Stimulated activated memory B cell treated with anti-CD40 and anti-IgM and Interleukin-4, amounts not matched to agents 10 μg/mL and 1 μg/mL and 100 μg/mL, for 72 hours (primary cell): Measurements from ENCODE around the gene CNTN4.

Experiments used
- ATAC-seq: fragments of 150-1000 bp; cut with Tn5 transposase; 2 replicates; pipeline ENCODE4 v1.10.0; 2021
- H3K27ac Mint-ChIP-seq: one replicate; pipeline ENCODE4 v1.8.0; 2022; ENCODE audit warnings: mild to moderate bottlenecking, mixed read lengths
- H3K27me3 Mint-ChIP-seq: one replicate; pipeline ENCODE4 v1.8.0; 2022; ENCODE audit warnings: mixed read lengths
- H3K36me3 Mint-ChIP-seq: one replicate; pipeline ENCODE4 v1.8.0; 2022; ENCODE audit warnings: mixed read lengths
- H3K4me1 Mint-ChIP-seq: one replicate; pipeline ENCODE4 v1.8.0; 2022; ENCODE audit warnings: mixed read lengths
- H3K4me3 Mint-ChIP-seq: one replicate; pipeline ENCODE4 v1.8.0; 2022; ENCODE audit warnings: mild to moderate bottlenecking, moderate library complexity, mixed read lengths
- H3K9me3 Mint-ChIP-seq: one replicate; pipeline ENCODE4 v1.8.0; 2022; ENCODE audit warnings: mixed read lengths

The CNTN4 gene

GRCh38 chr3:2283818-2284217 is 185.2 kb downstream of the CNTN4 start:
- Mint-ChIP-seq H3K27me3 (no peaks in the 10 kb centered on the region), H3K27ac (no peak overlapping the region), H3K4me3 (no peak overlapping the region), H3K9me3 (peaks cover 2% of the 10 kb centered on the region), H3K36me3 (no peaks in the 10 kb centered on the region), H3K4me1 (no peaks in the 10 kb centered on the region)
- no peak for ATAC-seq

GRCh38 chr3:2300938-2301337 is 202.3 kb downstream of the CNTN4 start:
- no peaks in the 10 kb centered on the region for H3K27me3 Mint-ChIP-seq
- ATAC-seq = no peak

GRCh38 chr3:2301361-2301760 is 202.7 kb downstream of the CNTN4 start:
- no peak for ATAC-seq
- Mint-ChIP-seq H3K36me3 (no peaks in the 10 kb centered on the region), H3K27ac (no peak overlapping the region), H3K4me1 (no peaks in the 10 kb centered on the region), H3K27me3 (no peaks in the 10 kb centered on the region), H3K9me3 (peaks cover 2% of the 10 kb centered on the region), H3K4me3 (no peak overlapping the region)

More at GRCh38 chr3:2300938-2301337, 202.3 kb downstream of the CNTN4 start:
- Mint-ChIP-seq H3K4me1 (no peaks in the 10 kb centered on the region), H3K36me3 (no peaks in the 10 kb centered on the region), H3K4me3 (no peak overlapping the region), H3K9me3 (peaks cover 2% of the 10 kb centered on the region), H3K27ac (no peak overlapping the region)

GRCh38 chr3:2303566-2303965 is 204.9 kb downstream of the CNTN4 start:
- Mint-ChIP-seq H3K27ac (no peak overlapping the region), H3K9me3 (peaks cover 2% of the 10 kb centered on the region), H3K36me3 (no peaks in the 10 kb centered on the region), H3K4me1 (no peaks in the 10 kb centered on the region), H3K4me3 (no peak overlapping the region), H3K27me3 (no peaks in the 10 kb centered on the region)
- ATAC-seq = no peak

- Mint-ChIP-seq H3K4me3 (no peak overlapping the region), H3K36me3 (no peaks in the 10 kb centered on the region), H3K27me3 (no peaks in the 10 kb centered on the region), H3K9me3 (peaks cover 3% of the 10 kb centered on the region), H3K4me1 (no peaks in the 10 kb centered on the region), H3K27ac (no peak overlapping the region)
- ATAC-seq = no peak
Observed at GRCh38 chr3:2311022-2311421, 212.4 kb downstream of the CNTN4 start.

GRCh38 chr3:2317521-2317920 is 218.9 kb downstream of the CNTN4 start:
- ATAC-seq = no peak
- no peak overlapping the region for H3K27ac Mint-ChIP-seq
- H3K36me3 Mint-ChIP-seq = no peaks in the 10 kb centered on the region
- peaks cover 2% of the 10 kb centered on the region for H3K9me3 Mint-ChIP-seq
- no peak overlapping the region for H3K4me3 Mint-ChIP-seq
- H3K27me3 Mint-ChIP-seq = no peaks in the 10 kb centered on the region
- no peaks in the 10 kb centered on the region for H3K4me1 Mint-ChIP-seq

- no peak for ATAC-seq
- H3K4me1 Mint-ChIP-seq = no peaks in the 10 kb centered on the region
- no peaks in the 10 kb centered on the region for H3K36me3 Mint-ChIP-seq
- no peak overlapping the region for H3K4me3 Mint-ChIP-seq
- H3K9me3 Mint-ChIP-seq = no peaks in the 10 kb centered on the region
- H3K27me3 Mint-ChIP-seq = no peaks in the 10 kb centered on the region
- no peak overlapping the region for H3K27ac Mint-ChIP-seq
Observed at GRCh38 chr3:2334921-2335320, 236.3 kb downstream of the CNTN4 start.

- Mint-ChIP-seq H3K9me3 (no peaks in the 10 kb centered on the region), H3K36me3 (no peaks in the 10 kb centered on the region), H3K4me1 (no peaks in the 10 kb centered on the region), H3K4me3 (no peak overlapping the region), H3K27ac (no peak overlapping the region), H3K27me3 (no peaks in the 10 kb centered on the region)
- no peak for ATAC-seq
Observed at GRCh38 chr3:2343031-2343682, 244.5 kb downstream of the CNTN4 start.

GRCh38 chr3:2352134-2352762 is 253.6 kb downstream of the CNTN4 start:
- no peaks in the 10 kb centered on the region for H3K36me3 Mint-ChIP-seq
- H3K9me3 Mint-ChIP-seq = peaks cover 3% of the 10 kb centered on the region
- no peak overlapping the region for H3K27ac Mint-ChIP-seq
- no peaks in the 10 kb centered on the region for H3K4me1 Mint-ChIP-seq
- no peak for ATAC-seq
- H3K4me3 Mint-ChIP-seq = no peak overlapping the region
- H3K27me3 Mint-ChIP-seq = no peaks in the 10 kb centered on the region

- H3K27ac Mint-ChIP-seq = no peak overlapping the region
- H3K27me3 Mint-ChIP-seq = no peaks in the 10 kb centered on the region
- peaks cover 3% of the 10 kb centered on the region for H3K9me3 Mint-ChIP-seq
- no peak for ATAC-seq
- H3K4me3 Mint-ChIP-seq = no peak overlapping the region
- no peaks in the 10 kb centered on the region for H3K36me3 Mint-ChIP-seq
- H3K4me1 Mint-ChIP-seq = no peaks in the 10 kb centered on the region
Observed at GRCh38 chr3:2354702-2355101, 256.0 kb downstream of the CNTN4 start.

- Mint-ChIP-seq H3K9me3 (peaks cover 3% of the 10 kb centered on the region), H3K27ac (no peak overlapping the region), H3K4me1 (no peaks in the 10 kb centered on the region), H3K27me3 (no peaks in the 10 kb centered on the region), H3K36me3 (no peaks in the 10 kb centered on the region), H3K4me3 (no peak overlapping the region)
- ATAC-seq = no peak
Observed at GRCh38 chr3:2356298-2356950, 257.8 kb downstream of the CNTN4 start.

GRCh38 chr3:2360815-2361214 is 262.1 kb downstream of the CNTN4 start:
- no peak for ATAC-seq
- Mint-ChIP-seq H3K27me3 (no peaks in the 10 kb centered on the region), H3K4me1 (no peaks in the 10 kb centered on the region), H3K27ac (no peak overlapping the region), H3K36me3 (no peaks in the 10 kb centered on the region), H3K9me3 (peaks cover 2% of the 10 kb centered on the region), H3K4me3 (no peak overlapping the region)

- Mint-ChIP-seq H3K36me3 (no peaks in the 10 kb centered on the region), H3K27ac (no peak overlapping the region), H3K27me3 (no peaks in the 10 kb centered on the region), H3K4me3 (no peak overlapping the region), H3K4me1 (no peaks in the 10 kb centered on the region), H3K9me3 (no peaks in the 10 kb centered on the region)
- peak; percentile 43 for ATAC-seq
Observed at GRCh38 chr3:2362122-2362521, 263.5 kb downstream of the CNTN4 start.

GRCh38 chr3:2363854-2364253 is 265.2 kb downstream of the CNTN4 start:
- no peak overlapping the region for H3K4me3 Mint-ChIP-seq
- H3K27ac Mint-ChIP-seq = no peak overlapping the region
- H3K4me1 Mint-ChIP-seq = no peaks in the 10 kb centered on the region
- ATAC-seq = no peak
- H3K27me3 Mint-ChIP-seq = no peaks in the 10 kb centered on the region
- no peaks in the 10 kb centered on the region for H3K36me3 Mint-ChIP-seq
- no peaks in the 10 kb centered on the region for H3K9me3 Mint-ChIP-seq

- no peaks in the 10 kb centered on the region for H3K4me1 Mint-ChIP-seq
- no peak overlapping the region for H3K4me3 Mint-ChIP-seq
- no peaks in the 10 kb centered on the region for H3K9me3 Mint-ChIP-seq
- H3K27ac Mint-ChIP-seq = no peak overlapping the region
- no peaks in the 10 kb centered on the region for H3K27me3 Mint-ChIP-seq
- H3K36me3 Mint-ChIP-seq = no peaks in the 10 kb centered on the region
- ATAC-seq = no peak
Observed at GRCh38 chr3:2370317-2370716, 271.7 kb downstream of the CNTN4 start.

GRCh38 chr3:2372306-2372705 is 273.6 kb downstream of the CNTN4 start:
- H3K4me3 Mint-ChIP-seq = no peak overlapping the region
- no peak for ATAC-seq
- H3K27ac Mint-ChIP-seq = no peak overlapping the region
- H3K9me3 Mint-ChIP-seq = no peaks in the 10 kb centered on the region
- no peaks in the 10 kb centered on the region for H3K36me3 Mint-ChIP-seq
- H3K4me1 Mint-ChIP-seq = no peaks in the 10 kb centered on the region
- no peaks in the 10 kb centered on the region for H3K27me3 Mint-ChIP-seq
